Colon (tissue), 2 donors: ENCODE data around the gene DHX8.
"Not testable (repeated sequence)": the region's sequence is repeated elsewhere in the genome, so short reads cannot be mapped to it uniquely, and the experiment has no call there.

Experiments
- FAIRE-seq: peaks from 2 replicates; lab custom pipeline; 2012; peaks lifted over from hg19 to GRCh38; lab: Jason Lieb, UNC
- donor health status: control.
- donor health status: control.

DHX8 gene

DNA sequence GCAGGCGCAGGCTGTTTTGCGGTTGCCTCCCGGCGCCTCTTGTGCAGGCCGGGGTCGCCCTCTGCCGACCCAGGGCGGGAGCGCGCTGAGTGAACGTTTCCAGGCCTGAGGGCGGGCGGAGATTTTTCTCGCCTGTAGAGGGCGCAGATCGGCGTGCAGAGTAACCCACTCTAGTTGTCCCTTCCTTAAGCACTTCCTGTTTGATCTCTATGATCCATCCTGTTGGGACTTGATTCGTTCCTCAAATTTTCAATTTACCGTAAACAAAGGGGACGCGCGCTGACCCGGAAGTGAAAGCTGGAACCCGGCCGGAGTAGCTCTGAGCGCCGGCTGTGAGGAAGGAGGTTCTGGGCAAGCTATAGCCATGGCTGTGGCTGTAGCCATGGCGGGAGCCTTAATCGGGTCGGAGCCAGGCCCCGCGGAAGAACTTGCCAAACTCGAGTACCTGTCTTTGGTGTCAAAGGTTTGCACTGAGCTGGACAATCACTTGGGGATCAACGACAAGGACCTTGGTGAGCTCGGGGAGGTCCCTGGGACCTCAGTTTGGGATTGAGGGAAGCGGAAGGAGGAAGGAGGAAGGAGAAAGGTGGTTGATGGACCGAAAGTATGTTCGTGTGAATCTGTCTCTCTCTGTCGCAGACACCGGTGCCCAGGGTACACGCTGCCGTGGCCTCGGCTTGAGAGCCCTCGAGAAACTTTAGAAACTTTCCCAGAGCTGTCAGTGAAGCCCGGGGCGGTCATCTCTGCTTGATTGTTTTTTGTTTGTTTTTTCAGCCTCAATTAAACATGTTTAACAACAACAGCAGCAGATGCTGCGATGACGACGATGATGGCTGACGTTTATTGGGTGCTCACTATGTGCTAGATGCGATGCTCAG, at the start of gene DHX8:
Gene DHX8, plus strand, starts transcription at position 302 of the 878 bp plus-strand sequence. Its CDS starts 63 bp downstream, at position 365.
- FAIRE-seq, result peak; percentile 90

DNA sequence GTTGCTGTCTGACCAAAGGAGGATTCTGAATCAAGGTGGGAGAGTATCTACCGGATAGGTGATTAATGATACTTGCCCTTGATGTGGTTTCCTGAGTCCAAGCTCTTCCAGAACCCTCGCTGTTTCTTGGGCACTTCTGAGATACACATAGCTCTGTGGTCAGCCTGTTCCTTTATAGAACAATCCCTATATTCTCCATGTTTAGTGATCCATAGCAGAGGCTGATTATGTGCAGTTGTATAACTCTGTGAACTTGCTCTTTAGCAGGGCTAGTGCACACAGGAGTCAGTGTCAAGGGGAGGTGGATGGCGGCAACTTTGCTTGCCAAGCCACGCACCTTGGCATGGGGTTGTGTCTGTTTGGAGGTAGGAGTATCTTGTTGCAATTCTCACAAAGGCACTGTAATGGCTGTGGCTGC, 48.9 kb upstream of the DHX8 start:
- FAIRE-seq, result no peak

DNA sequence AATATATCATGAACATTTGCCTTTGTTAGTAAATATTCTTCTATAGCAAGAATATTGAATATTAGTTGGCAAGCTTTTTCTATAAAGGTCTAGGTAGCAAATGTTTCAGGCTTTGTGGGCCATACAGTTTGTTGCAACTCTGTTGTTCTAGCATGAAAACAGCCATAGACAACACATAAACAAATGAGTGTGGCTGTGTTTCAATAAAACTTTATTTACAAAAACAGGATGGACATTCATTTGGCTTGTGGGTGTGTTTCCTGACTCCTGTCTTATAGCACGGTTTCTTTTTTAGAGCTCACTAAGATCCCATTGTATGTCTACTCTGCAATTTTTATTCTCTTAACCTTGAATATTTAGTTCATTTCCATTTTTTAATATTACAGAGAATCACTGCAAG, 46.0 kb upstream of the DHX8 start:
- FAIRE-seq, result no peak

DNA sequence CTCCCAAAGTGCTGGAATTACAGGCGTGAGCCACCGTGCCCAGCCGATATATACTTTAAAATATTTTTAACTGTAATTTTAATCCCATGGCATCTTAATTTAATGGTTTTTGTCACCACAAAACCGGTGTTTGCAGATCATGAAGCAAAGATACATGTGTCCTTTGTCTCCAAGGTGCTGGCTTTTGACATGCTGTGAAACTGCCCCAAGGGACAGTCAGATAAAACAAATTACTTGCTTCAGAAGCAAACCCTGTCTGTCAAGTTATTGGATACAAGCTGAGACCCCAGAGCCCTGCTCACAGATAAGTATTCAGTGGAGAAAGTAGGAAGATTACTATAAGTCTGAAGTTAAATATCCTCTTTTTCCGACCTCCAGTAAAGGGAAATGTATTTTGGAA, 45.1 kb upstream of the DHX8 start:
- FAIRE-seq, result no peak

DNA sequence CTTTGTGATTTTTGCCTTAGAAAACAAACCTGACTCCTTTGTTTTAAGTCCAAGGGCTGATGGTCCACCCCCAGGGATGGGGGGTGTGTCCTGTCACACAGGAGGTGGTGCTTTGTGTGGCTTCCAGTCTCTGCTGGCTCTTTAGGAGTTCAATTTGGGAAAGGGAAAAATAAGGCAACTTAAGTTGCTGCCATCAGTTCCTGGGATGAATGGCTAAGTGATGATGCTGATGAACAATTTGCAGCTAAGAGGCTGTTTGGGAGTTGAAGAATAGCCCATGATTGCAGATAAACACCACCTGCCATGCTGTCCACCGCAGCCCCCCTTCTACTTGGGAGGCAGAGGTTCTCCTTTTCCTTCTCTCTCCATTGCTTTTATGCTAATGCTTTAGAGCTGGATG, 44.7 kb upstream of the DHX8 start:
- no peak for FAIRE-seq

DNA sequence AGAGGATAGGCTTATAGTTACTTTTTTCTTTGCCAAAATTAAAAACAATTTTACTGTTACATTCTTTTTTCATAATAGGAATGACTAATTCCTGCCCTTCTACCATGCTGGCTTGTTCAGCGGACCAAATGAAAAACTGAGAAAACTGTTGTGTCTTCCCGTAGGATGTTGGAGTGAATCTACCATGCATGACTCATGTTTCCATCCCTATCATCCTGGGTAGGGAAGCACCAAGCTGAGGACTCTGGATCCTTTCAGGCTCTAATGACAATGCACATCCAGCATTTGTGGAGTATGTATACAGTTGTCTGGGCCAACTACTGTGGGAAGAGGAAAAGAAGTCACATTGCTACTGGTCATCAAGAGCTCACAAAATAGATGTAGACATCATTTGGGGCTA, 41.1 kb upstream of the DHX8 start:
- FAIRE-seq, result no peak

DNA sequence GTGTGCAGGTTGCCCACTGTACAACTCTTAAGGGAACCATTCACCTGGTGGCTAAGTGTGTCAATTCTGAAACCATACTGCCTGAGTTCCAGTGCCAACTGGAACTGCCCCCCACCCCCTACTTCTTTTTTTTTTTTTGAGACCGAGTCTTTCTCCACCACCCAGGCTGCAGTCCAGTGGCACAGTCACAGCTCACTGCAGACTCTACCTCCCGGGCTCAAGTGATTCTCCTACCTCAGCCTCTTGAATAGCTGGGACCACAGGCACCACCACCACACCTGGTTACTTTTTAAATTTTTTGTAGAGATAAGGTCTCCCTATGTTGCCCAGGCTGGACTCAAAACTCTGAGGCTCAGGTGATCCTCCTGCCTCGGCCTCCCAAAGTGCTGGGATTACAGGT, 40.4 kb upstream of the DHX8 start:
- no peak for FAIRE-seq

DNA sequence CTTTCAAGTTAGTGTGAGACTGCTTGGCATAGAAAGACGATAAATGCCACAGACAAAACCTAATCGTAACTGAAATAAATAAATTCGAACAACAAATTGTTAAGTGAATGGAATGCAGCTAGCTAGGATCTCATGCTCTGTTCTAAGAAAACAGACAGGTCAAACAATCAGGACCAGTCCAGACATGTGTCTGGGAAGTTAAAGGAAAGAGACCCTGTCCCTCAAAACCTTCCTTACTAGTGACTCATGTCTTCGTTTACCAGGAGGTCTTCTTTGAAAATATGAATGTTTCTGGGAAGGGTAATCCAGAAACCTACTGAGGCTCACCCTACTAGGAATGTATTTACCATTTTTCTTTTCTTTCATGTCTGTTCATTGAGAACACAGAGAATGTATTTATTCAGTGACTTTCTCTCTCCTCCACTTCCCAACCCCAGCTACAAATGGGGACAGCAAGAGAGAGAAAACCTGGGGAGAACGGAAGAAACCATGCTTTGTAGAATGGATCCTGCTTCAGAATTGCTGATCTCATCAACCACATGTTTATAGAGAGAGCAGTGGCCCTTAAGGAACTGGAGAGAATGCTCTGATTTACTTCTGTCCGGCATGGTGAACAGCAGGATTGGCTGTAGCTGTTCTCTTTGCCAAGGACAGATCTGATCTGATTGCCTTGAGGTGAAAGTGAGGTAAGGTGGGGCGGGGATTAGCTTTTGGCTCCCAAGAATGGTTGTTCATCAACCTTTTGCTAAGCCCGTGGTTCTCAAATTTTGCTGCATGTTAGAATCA, 39.4 kb upstream of the DHX8 start:
- FAIRE-seq, result no peak

DNA sequence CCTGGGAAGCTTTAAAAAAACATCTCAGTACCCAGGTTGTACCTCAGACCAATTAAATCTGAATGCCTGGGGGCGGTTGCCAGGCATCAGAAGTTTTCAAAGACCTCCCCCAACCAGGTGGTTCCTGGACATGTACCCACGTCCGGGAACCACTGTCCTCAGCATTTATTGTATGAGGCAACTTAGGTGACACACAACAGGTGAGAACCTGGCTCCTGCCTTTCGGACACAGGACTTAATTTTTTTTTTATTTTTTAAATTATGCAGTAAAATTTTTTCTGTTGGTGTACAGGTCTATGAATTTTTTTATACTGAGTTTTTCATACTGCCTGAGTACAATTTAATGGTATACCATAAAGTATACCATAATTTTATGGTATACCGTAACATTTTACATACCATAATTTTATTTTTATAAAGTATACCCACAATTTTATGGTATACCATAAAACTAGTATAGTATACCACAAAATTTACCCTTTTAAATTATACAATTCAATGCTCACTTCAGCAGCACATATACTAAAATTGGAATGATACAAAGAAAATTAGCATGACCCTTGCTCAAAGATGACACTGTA, 38.7 kb upstream of the DHX8 start:
- no peak for FAIRE-seq

DNA sequence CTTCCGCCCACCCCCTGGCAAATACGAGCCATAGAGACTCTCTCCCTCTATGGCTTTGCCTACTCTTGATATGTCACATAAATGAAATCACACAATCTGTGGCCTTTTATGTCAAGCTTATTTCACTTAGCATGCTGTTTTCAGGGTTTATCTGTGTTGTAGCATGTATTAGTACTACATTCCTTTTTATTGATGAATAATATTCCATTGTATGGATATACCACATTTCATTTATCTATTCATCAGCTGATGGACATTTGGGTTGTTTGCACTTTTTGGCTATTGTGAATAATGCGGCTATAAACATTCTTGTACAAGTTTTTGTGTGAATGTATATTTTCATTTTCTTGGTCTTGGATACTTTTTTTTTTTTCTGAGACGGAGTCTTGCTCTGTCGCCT, 37.0 kb upstream of the DHX8 start:
- FAIRE-seq, result no peak

DNA sequence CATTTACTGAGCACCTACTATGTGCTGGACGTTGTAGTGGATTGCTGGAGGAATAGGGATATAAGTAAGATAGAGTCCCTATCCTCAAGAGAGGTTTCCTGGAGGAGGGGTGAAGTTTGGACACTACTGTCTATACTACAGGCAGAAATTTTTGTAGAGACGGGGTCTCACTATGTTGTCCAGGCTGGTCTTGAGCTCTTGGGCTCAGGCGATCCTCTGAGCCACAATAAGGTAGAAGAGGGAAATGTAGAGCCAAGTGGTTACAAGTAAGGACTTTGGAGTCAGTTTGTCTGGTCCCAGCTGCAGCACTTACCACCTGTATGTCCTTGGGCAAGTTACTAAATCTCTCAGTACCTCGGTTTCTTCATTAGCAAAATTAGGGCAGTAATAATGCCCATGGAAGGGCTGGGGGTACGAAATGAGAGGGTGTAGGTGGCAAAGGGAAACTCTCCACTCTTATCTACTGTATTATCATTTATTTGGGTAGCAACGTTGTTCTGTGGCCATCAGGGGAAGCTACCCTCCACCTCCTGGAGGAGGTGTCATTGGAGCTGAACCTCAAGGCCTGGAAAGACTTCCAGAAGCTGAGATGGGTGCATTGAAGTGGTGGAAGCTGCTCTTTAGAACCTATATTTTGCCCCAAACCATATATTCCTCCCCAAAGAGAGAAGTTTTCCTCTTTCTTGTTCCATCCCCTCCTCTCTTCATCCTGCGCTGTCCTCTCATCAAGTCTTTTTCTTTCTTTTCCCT, 34.9 kb upstream of the DHX8 start:
- no peak for FAIRE-seq

DNA sequence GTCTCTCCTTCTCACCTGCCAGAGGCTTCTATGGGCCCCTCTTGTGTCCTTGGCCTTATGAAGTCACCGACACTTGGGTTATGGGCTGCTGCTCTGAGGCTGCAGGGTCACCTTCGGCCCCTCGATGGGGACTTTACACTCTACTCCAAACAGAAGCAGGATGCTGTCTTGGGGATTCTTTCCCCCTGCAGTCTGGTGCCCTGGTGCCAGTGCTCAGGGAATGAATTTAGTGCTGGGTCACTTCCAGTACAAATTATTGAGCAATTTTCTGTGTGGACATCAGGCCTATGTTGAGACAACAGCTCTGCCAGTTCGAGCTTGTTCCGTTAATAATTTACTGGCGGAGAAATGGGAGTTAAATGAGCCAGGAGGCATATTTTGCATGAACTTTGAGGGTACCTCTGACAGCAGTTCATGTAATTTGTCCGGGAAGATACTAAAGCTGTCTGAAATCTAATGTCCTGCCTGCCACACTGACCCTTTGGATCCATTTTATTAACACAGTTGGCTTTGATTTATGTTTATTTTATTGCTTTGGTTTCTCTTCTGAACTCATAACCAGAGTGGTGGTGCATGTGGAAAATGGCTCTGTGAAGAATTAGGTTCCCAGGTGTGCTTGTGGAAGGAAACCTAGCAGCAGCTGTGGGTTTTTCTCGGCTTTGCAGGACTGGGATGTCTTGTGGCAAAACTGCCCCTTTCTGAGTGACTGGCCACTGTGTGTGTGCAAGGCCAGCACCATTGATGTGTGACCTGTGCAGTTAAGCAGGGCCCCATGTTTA, 34.1 kb upstream of the DHX8 start:
- FAIRE-seq, result no peak

DNA sequence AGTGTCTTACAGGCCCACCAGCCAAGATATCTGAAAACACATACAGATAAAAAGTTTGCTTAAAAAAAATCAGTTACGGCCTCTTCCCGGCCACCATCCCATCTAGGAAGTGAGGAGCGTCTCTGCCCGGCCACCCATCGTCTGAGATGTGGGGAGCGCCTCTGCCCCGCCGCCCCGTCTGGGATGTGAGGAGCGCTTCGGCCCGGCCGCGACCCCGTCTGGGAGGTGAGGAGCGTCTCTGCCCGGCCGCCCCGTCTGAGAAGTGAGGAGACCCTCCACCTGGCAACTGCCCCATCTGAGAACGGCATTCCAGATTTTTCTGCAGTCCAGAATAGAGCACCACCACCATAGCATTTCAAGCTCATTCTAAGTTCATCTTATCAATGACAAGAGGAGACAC, 33.0 kb upstream of the DHX8 start:
- peak; percentile 18 for FAIRE-seq

DNA sequence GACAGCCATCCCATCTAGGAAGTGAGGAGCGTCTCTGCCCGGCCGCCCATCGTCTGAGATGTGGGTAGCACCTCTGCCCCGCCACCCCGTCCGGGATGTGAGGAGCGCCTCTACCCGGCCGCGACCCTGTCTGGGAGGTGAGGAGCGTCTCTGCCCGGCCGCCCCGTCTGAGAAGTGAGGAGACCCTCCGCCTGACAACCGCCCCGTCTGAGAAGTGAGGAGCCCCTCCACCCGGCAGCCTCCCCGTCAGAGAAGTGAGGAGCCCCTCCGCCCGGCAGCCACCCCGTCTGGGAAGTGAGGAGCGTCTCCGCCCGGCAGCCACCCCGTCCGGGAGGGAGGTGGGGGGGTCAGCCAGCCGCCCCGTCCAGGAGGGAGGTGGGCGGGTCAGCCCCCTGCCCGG, 32.0 kb upstream of the DHX8 start:
- FAIRE-seq, result not testable (repeated sequence)

DNA sequence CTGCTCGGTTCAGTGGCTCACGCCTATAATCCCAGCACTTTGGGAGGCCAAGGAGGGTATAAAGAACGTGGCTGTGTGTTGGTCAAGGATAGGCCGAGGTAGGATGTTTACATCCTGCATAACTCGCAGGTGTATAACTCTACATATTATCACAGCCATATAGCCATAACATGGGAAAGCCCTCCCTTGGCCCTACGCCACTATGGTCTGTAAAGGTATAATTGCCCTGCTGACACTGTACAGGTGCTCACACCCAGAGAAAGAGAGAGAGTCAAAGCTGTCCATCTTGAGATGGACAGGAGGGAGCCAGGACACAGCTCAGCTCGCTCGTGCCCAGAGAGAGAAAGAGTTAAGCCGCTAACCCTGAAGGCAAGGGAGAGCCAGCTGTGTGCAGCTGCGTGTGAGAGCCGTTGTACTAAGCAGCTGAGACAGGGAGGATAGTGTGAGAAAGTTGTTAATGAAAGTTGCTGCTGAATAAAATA, 30.4 kb upstream of the DHX8 start:
- FAIRE-seq, result no peak

DNA sequence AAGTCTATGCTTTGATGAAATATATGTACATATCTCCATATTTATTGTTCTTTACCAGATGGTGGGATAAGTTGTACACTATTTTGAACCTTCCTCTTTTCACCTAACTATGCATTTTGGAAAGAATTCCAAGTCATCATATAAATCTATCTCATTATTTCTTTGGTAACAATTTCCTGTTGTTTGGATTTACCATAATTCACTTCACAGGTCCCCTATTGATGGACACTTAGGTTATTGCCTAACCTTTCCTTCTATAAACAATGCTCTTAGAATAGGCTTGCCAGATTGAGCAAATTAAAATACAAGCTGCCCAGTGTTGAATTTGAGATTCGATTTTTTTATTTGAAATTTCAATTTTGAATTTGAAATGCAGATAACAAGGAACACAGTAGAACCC, 28.9 kb upstream of the DHX8 start:
- FAIRE-seq, result no peak

DNA sequence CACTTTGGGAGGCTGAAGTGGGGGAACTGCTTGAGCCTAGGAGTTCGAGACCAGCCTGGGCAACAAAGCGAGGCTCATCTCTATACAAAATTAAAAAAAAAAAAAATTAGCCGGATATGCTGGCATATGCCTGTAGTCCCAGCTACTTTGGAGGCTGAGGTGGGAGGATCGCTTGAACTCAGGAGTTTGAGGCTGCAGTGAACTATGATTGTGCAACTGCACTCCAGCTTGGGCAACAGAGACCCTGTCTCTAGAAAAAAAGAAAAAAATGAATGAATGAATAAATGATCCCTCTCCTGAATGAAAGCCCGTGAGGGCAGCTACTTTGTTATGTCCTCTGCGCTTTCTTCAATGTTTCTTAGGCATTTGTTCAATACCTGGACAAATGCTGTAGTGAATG, 27.7 kb upstream of the DHX8 start:
- no peak for FAIRE-seq

DNA sequence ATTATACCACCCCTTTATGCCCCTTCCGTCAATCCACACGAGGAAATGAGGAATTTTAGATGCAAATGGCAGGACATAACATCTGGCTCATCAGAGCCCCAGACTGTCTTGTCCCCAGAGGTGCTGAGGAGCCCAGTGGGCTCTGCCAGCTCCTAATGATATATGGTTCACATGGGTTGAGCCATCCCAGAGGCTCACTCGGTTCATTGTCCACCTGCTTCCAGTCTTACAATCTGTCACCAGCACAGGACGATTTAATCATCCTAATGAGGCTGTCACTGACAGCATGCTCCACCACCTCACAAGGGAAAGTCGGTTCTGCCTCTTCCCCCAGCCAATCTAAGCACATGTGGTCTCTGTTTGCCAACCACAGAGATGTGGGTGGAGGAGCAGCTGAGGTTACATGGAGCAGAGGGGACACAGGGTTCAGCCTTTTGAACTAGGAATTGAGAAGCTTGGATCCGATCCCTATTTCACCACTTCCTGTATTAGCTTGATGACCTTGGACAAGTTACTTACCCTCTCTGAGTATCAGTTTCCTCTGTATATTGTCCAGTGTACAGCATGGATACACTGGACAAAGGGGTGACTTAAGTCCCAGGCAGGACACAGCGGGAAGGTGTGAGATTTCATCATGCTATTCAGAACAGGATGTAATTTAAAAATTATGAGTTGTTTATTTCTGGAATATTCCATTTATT, 27.0 kb upstream of the DHX8 start:
- no peak for FAIRE-seq

DNA sequence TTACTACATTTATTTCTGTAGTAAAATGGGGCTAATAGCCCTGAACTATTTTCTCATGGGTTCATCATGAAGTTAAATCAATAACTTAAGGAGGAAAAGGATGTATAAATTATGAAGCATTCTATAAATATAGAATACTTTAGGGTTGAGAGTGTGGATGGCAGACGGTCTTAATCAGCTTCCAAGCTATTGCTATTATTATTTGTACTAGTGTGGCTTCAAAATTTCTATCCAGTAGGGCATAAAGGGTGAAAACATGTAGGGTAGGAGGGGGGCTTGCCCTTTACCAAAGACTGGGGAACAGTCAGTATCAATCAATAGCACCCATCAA, 26.4 kb upstream of the DHX8 start:
- no peak for FAIRE-seq

DNA sequence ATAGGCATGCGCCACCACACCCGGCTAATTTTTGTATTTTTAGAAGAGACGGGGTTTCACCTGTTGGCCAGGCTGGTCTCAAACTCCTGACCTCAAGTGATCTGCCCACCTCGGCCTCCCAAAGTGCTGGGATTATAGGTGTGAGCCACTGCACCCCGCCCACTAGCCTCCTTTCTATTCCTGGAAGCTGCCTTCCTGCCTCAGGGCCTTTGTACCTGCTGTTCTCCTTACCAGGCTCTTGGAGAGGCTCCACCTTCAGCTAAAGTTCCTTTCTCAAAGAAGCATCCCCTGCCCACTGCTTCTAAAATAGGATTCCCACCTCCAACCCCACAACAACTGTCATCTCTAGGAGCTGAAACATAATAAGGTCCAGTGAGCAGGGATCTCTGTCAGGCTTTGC, 23.9 kb upstream of the DHX8 start:
- not testable (repeated sequence) for FAIRE-seq

DNA sequence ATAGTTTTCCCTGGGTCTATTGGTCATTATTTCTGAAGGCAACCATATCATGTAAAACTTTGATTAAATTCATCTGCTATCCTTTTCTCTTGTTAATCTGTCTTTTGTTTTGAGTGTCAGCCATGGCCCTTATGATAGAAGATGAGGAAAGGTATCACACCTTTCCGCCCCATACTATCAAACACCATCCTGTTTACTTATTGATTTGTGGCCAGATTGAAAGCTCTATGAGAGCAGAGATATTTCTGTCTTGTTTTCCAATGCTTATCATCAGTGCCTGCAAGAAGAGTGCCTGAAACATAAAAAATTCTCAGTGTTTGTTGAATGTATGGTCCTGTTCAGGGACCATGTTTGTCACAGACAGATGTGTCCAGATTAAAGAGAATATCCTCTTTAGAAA, 22.6 kb upstream of the DHX8 start:
- FAIRE-seq, result no peak
